Measurements from ENCODE around the gene C14orf132. TPM values are rescaled to one million over a fixed set of nuclear protein-coding genes. Genes with fewer than 3 reads are reported as not detected.

Gene C14orf132
- polyA plus RNA-seq, 1 donor (not counting 4 experiments of a cell fraction or from before 2014, with no cell fraction given): 1.3 TPM

DNA sequence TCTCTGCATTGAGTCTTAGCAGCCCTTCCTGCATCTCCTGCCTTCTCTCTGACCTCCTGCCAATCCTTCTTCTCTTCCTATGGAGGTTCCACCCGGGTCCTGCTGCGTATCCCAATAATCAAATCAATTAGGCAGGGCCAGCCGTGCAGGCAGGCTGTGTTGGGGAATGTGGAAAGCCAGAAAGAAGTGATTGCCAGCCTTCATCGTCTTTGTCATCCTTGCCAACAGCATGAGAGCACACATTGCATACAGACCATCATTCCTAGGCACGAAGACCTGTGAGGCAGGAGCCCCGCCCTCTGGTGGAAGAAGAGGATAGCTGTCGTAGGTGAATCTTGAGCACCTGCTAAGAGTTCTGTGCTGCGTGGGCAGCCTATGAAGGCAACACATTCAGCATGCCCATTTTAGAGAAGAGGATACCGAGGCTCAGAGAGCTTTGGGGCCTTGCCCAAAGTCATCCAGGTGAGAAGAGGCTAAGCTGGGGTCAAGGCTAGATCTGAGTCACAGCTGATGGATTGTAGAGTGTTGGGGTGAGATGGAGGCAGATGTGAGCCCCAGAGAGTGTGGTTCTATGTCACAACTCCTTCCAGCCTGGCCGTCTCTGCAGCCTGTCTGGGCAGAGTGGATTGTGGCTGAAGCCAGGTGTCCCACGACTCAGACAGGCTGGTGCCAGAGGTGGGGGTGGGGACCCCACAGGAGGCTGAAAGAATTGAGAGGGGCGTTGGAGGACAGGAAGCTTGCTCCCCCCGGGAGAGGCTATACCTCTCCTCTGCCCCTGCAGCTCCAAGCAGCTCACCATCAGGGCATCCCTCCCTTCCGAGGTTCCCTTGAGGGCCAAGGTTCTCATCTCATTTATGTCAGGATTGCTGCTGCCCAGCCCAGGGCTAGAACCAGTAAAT, 12.7 kb downstream of the C14orf132 start:
- FAIRE-seq (no peak), DNase-seq (ENCODE audit: low read depth, low spot score) (no peak)
- no peak overlapping the region for H3K9ac ChIP-seq (ENCODE audit: control insufficient read depth, extremely low read depth, insufficient read depth, low read length)
- no peak overlapping the region for H3K4me3 ChIP-seq (ENCODE audit: control insufficient read depth in 2 of 3, extremely low read depth in 1 of 3, insufficient read depth in 2 of 3, low read depth in 1 of 3, low read length in 3 of 3)
- no peaks in the 10 kb centered on the region for H3K9me1 ChIP-seq (ENCODE audit: control insufficient read depth, extremely low read depth, insufficient read depth, low read length)
- H2AFZ ChIP-seq (ENCODE audit: control insufficient read depth, low read length): no peak overlapping the region
- no peak overlapping the region for H3K4me2 ChIP-seq (ENCODE audit: control insufficient read depth, extremely low read depth, insufficient read depth, low read depth, low read length)
- H3K79me2 ChIP-seq (ENCODE audit: control insufficient read depth, insufficient read depth, low read length): no peaks in the 10 kb centered on the region
- peaks cover 4% of the 10 kb centered on the region for H4K20me1 ChIP-seq (ENCODE audit: control insufficient read depth, extremely low read depth, insufficient read depth, low read length)
- H3K36me3 ChIP-seq (ENCODE audit: control insufficient read depth in 2 of 2, extremely low read depth in 1 of 2, insufficient read depth in 2 of 2, low read length in 2 of 2): no peaks in the 10 kb centered on the region
- TF ChIP-seq, protein P1, sequence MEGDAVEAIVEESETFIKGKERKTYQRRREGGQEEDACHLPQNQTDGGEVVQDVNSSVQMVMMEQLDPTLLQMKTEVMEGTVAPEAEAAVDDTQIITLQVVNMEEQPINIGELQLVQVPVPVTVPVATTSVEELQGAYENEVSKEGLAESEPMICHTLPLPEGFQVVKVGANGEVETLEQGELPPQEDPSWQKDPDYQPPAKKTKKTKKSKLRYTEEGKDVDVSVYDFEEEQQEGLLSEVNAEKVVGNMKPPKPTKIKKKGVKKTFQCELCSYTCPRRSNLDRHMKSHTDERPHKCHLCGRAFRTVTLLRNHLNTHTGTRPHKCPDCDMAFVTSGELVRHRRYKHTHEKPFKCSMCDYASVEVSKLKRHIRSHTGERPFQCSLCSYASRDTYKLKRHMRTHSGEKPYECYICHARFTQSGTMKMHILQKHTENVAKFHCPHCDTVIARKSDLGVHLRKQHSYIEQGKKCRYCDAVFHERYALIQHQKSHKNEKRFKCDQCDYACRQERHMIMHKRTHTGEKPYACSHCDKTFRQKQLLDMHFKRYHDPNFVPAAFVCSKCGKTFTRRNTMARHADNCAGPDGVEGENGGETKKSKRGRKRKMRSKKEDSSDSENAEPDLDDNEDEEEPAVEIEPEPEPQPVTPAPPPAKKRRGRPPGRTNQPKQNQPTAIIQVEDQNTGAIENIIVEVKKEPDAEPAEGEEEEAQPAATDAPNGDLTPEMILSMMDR (optimal IDR thresholded peaks at IDR 0.05 in 1 of 3, IDR thresholded peaks at IDR 0.05 in 1 of 3, conservative IDR thresholded peaks at IDR 0.05 in 1 of 3; ENCODE audit: extremely low read depth in 1 of 3, insufficient read depth in 2 of 3, low read length in 3 of 3): peak; percentile 45 to 72 (median 72)
- TF ChIP-seq EZH2 (IDR thresholded peaks at IDR 0.05; ENCODE audit: low read length): no peak
- dilution Hi-C loops (cut with MboI; ENCODE audit: extremely low pct_ligation_motif_present, low sequenced_read_pairs): no loop called here
- no peak overlapping the region for H3K27ac ChIP-seq (ENCODE audit: control insufficient read depth, insufficient read depth, low read length)
- H3K27me3 ChIP-seq (ENCODE audit: control insufficient read depth, extremely low read depth, insufficient read depth, low read length): no peaks in the 10 kb centered on the region
- H3K9me3 ChIP-seq (ENCODE audit: control insufficient read depth, low read depth, low read length): no peaks in the 10 kb centered on the region
- no peaks in the 10 kb centered on the region for H3K4me1 ChIP-seq (ENCODE audit: control insufficient read depth, extremely low read depth, insufficient read depth, low read length)

DNA sequence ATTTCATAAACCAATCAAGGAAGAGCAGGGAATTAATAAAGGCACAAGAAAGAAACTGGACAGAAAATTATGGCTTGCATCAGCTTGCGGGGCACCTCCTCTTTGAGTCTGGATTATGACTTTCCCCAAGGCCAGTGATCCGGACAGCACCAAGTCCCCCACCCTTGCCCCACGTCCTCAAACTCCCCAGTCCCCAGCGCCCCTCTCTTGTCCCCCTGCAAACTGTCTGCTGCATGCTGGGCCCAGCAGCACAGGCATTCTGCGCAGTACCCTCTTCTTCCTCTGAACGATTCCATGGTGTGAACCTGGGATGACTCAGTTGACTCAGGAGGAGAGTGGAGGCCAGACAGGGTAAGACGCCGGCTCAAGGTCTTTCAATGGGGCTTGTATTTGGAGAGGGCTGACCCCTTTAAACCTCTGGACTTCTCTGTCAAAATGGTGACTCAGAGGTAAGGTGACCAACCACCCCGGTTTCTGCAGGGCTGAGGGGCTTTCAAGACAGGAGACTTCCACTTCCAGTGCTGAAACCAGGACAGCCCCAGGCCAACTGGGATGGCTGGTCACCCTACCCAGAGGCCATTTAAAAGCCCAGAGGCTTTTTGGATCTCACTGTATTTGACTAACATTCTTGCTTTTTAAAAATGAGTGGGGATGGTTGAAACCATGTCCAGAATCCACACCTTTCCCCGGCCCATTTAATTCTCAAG, 13.5 kb downstream of the C14orf132 start:
- Histone ChIP-seq H3K27me3 (ENCODE audit: control insufficient read depth, extremely low read depth, insufficient read depth, low read length) (no peaks in the 10 kb centered on the region), H3K9me1 (ENCODE audit: control insufficient read depth, extremely low read depth, insufficient read depth, low read length) (no peaks in the 10 kb centered on the region), H3K4me2 (ENCODE audit: control insufficient read depth, extremely low read depth, insufficient read depth, low read depth, low read length) (no peak overlapping the region), H3K4me3 (ENCODE audit: control insufficient read depth in 2 of 3, extremely low read depth in 1 of 3, insufficient read depth in 2 of 3, low read depth in 1 of 3, low read length in 3 of 3) (no peak overlapping the region), H2AFZ (ENCODE audit: control insufficient read depth, low read length) (no peak overlapping the region), H3K9ac (ENCODE audit: control insufficient read depth, extremely low read depth, insufficient read depth, low read length) (no peak overlapping the region), H3K36me3 (ENCODE audit: control insufficient read depth in 2 of 2, extremely low read depth in 1 of 2, insufficient read depth in 2 of 2, low read length in 2 of 2) (no peaks in the 10 kb centered on the region), H3K4me1 (ENCODE audit: control insufficient read depth, extremely low read depth, insufficient read depth, low read length) (no peaks in the 10 kb centered on the region), H3K9me3 (ENCODE audit: control insufficient read depth, low read depth, low read length) (no peaks in the 10 kb centered on the region), H3K27ac (ENCODE audit: control insufficient read depth, insufficient read depth, low read length) (no peak overlapping the region), H4K20me1 (ENCODE audit: control insufficient read depth, extremely low read depth, insufficient read depth, low read length) (peaks cover 5% of the 10 kb centered on the region), H3K79me2 (ENCODE audit: control insufficient read depth, insufficient read depth, low read length) (no peaks in the 10 kb centered on the region)
- TF ChIP-seq, protein P1 (optimal IDR thresholded peaks at IDR 0.05 in 1 of 3, IDR thresholded peaks at IDR 0.05 in 1 of 3, conservative IDR thresholded peaks at IDR 0.05 in 1 of 3; ENCODE audit: extremely low read depth in 1 of 3, insufficient read depth in 2 of 3, low read length in 3 of 3): no peak
- no peak for TF ChIP-seq EZH2 (IDR thresholded peaks at IDR 0.05; ENCODE audit: low read length)
- no peak for DNase-seq (ENCODE audit: low read depth, low spot score)
- FAIRE-seq: no peak
- dilution Hi-C loops (cut with MboI; ENCODE audit: extremely low pct_ligation_motif_present, low sequenced_read_pairs): no loop called here

Data from keratinocyte (primary cell).